ENCODE results near the gene TMEM92.

TMEM92 gene

GRCh38 chr17:50240851-50241250, 33.4 kb upstream of the TMEM92 start:
- no peak for DNase-seq (ENCODE audit: low read depth)
- no peak overlapping the region for H3K4me3 ChIP-seq (ENCODE audit: low read depth, low read length)
- TF ChIP-seq, protein P1, sequence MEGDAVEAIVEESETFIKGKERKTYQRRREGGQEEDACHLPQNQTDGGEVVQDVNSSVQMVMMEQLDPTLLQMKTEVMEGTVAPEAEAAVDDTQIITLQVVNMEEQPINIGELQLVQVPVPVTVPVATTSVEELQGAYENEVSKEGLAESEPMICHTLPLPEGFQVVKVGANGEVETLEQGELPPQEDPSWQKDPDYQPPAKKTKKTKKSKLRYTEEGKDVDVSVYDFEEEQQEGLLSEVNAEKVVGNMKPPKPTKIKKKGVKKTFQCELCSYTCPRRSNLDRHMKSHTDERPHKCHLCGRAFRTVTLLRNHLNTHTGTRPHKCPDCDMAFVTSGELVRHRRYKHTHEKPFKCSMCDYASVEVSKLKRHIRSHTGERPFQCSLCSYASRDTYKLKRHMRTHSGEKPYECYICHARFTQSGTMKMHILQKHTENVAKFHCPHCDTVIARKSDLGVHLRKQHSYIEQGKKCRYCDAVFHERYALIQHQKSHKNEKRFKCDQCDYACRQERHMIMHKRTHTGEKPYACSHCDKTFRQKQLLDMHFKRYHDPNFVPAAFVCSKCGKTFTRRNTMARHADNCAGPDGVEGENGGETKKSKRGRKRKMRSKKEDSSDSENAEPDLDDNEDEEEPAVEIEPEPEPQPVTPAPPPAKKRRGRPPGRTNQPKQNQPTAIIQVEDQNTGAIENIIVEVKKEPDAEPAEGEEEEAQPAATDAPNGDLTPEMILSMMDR (IDR thresholded peaks at IDR 0.05; ENCODE audit: control insufficient read depth, extremely low read depth, insufficient read depth), result no peak

GRCh38 chr17:50241431-50241830, 32.8 kb upstream of the TMEM92 start:
- DNase-seq (ENCODE audit: low read depth), result no peak
- H3K4me3 ChIP-seq (ENCODE audit: low read depth, low read length), result no peak overlapping the region
- TF ChIP-seq, protein P1 (IDR thresholded peaks at IDR 0.05; ENCODE audit: control insufficient read depth, extremely low read depth, insufficient read depth), result no peak

GRCh38 chr17:50244771-50245170, 29.5 kb upstream of the TMEM92 start:
- TF ChIP-seq, protein P1 (IDR thresholded peaks at IDR 0.05; ENCODE audit: control insufficient read depth, extremely low read depth, insufficient read depth), result no peak
- H3K4me3 ChIP-seq (ENCODE audit: low read depth, low read length), result no peak overlapping the region
- DNase-seq (ENCODE audit: low read depth), result no peak

DNA sequence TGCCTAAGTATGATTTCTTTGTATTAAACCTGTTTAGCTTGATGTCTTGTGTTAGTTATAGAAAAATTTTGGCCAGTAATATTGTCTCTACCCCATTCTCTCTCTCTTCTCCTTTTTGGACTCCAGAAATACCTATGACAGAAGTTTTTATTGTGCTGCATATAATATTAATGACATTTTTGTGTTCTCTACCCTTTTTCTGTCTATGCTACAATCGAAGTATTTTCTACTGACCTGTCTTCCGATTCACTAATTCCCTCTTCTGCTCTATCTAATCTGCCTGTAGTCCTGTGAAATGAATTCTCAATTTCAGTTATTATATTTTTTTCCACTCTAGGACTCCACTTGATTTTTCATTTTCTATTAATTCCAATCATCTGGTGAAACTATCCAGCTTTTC, 26.0 kb upstream of the TMEM92 start:
- DNase-seq (ENCODE audit: low read depth), result no peak
- TF ChIP-seq, protein P1 (IDR thresholded peaks at IDR 0.05; ENCODE audit: control insufficient read depth, extremely low read depth, insufficient read depth), result no peak
- no peak overlapping the region for H3K4me3 ChIP-seq (ENCODE audit: low read depth, low read length)

- no peak for DNase-seq (ENCODE audit: low read depth)
- TF ChIP-seq, protein P1 (IDR thresholded peaks at IDR 0.05; ENCODE audit: control insufficient read depth, extremely low read depth, insufficient read depth), result no peak
- no peak overlapping the region for H3K4me3 ChIP-seq (ENCODE audit: low read depth, low read length)
These were observed 21.5 kb upstream of the TMEM92 start for GRCh38 chr17:50252781-50253180.

DNA sequence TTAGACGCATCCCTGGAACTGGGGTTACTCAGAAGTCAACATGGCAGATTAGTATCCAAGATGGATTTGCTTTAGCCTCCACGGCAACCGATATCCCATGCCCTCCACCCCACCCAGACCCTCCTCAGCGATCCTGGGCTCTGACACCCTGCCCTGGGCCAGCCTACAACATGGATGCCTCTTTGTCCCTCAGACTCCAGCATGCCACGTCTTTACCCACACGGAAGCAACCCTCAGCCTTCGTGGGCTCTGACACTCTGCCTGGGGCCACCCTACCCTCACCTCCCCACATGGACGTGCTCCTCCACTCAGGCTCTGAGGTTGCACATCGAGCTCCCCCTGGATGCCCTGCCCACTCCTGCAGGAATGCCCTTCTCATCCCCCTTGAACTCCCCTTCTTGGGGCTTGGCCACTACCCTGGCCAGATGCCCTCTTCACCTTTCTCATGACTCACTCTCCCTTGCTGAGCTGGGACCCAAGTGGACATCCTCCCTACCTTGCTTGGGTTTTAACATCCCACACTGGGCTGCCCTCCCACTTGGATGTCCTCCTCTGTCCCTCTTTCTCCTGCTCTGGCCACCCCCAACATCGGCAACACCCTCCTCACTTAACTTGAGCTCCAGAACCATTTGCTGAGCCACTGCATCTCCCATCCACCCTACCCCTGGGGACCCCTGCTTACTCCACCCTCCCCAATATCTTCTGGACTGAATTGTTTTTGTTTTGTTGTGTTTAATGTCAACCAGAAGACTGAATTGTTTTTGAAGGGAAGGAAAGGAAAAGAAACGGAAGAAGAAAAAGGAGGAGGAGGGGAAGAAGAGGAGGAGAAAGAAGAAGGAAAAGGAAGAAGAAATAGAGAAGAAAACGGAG, 18.3 kb upstream of the TMEM92 start:
- H3K4me3 ChIP-seq (ENCODE audit: low read depth, low read length), result no peak overlapping the region
- DNase-seq (ENCODE audit: low read depth), result no peak
- TF ChIP-seq, protein P1 (IDR thresholded peaks at IDR 0.05; ENCODE audit: control insufficient read depth, extremely low read depth, insufficient read depth), result no peak
